Omental fat pad (tissue), 4 donors: ENCODE results near the gene WBP4. TPM values are rescaled to one million over a fixed set of nuclear protein-coding genes. Genes with fewer than 3 reads are reported as not detected.
"Not testable (repeated sequence)": the region's sequence is repeated elsewhere in the genome, so short reads cannot be mapped to it uniquely, and the experiment has no call there.

Experiments
- ATAC-seq: fragments of 150-250 bp; one replicate; pipeline ENCODE4 v1.9.1; 2016; ENCODE audit warnings: mild to moderate bottlenecking, moderate library complexity; ENCODE audit not compliant: low FRiP score
- DNase-seq: peaks from one replicate; pipeline ENCODE4 v3.0.0-alpha.2; 2019; ENCODE audit warnings: low spot score
- CTCF ChIP-seq, 3 donors: fragments of 450-650 bp; IDR thresholded peaks; one replicate each; pipeline ENCODE4 v1.5.1; 2016 to 2017; ENCODE audit warnings: antibody characterized with exemption in 3 of 3, mild to moderate bottlenecking in 3 of 3, moderate library complexity in 2 of 3
- total RNA-seq, 4 donors: library from RNA; depleted of rRNA; stranded (reverse); fragments of >200 nt; gene quantifications; one replicate each; pipeline ENCODE4 v1.1.0, GENCODE V29; 2016

The WBP4 gene
- total RNA-seq, 4 donors from 2014 or later, result 11.4 to 14.5 (median 11.8) TPM

- DNase-seq (no peak), ATAC-seq (no peak)
- TF ChIP-seq CTCF (IDR thresholded peaks at IDR 0.05), result no peak
Observed at GRCh38 chr13:41085961-41086585, 24.8 kb downstream of the WBP4 start.

GRCh38 chr13:41095681-41096080 is 34.4 kb downstream of the WBP4 start:
- not testable (repeated sequence) for DNase-seq, ATAC-seq

GRCh38 chr13:41098761-41099160 is 37.5 kb downstream of the WBP4 start:
- TF ChIP-seq CTCF (IDR thresholded peaks at IDR 0.05), result no peak
- DNase-seq (no peak), ATAC-seq (no peak)

- ATAC-seq, result no peak
- no peak for TF ChIP-seq CTCF (IDR thresholded peaks at IDR 0.05)
- no peak for DNase-seq
Observed at GRCh38 chr13:41099986-41100385, 38.7 kb downstream of the WBP4 start.

- no peak for ATAC-seq
- DNase-seq, result no peak
- TF ChIP-seq CTCF (IDR thresholded peaks at IDR 0.05), result no peak
Observed at GRCh38 chr13:41107104-41107571, 45.8 kb downstream of the WBP4 start.

GRCh38 chr13:41107584-41108014 is 46.3 kb downstream of the WBP4 start:
- DNase-seq (no peak), ATAC-seq (no peak)
- no peak for TF ChIP-seq CTCF (IDR thresholded peaks at IDR 0.05)

GRCh38 chr13:41111454-41111853 is 50.1 kb downstream of the WBP4 start:
- no peak for TF ChIP-seq CTCF (IDR thresholded peaks at IDR 0.05)
- ATAC-seq, result no peak
- no peak for DNase-seq
